OCI-LY7 (cell line): Measurements from ENCODE around the gene ZNF592. TPM values are rescaled to one million over a fixed set of nuclear protein-coding genes. Genes with fewer than 3 reads are reported as not detected.

ENCODE experiments used
- BruUV-seq: library from RNA; stranded (reverse); fragments of 400-500 nt; replicated peaks from 2 replicates; lab custom pipeline; 2021; lab: Mats Ljungman, UMichigan
- CTCF ChIA-PET: fragments of 300-600 bp; sonication (Branson Sonifier 250); formaldehyde crosslinking; loops from one replicate; lab custom pipeline; 2022; ENCODE audit warnings: antibody characterized with exemption; ENCODE audit not compliant: unreplicated experiment; lab: Charles Lee
- POLR2A ChIA-PET: fragments of 300-600 bp; sonication (Branson Sonifier 250); formaldehyde crosslinking; loops from one replicate; lab custom pipeline; 2022; ENCODE audit warnings: antibody characterized with exemption; lab: Charles Lee
- DNase-seq: peaks from one replicate; pipeline ENCODE4 v3.0.0-alpha.2; 2015; ENCODE audit warnings: low spot score
- H2AFZ ChIP-seq: fragments of 200-600 bp; sonication (generic), shearing (Covaris generic); 2 replicates; pipeline ENCODE4 v1.6.1; 2014; ENCODE audit warnings: mild to moderate bottlenecking, antibody characterized with exemption, low read length, moderate library complexity
- H3K27ac ChIP-seq: fragments of 200-600 bp; sonication (generic); 2 replicates; pipeline ENCODE4 v1.5.1; 2014; ENCODE audit warnings: mixed run types, low read depth, mild to moderate bottlenecking, moderate library complexity, low read length, inconsistent platforms; ENCODE audit not compliant: poor library complexity, severe bottlenecking
- H3K36me3 ChIP-seq: fragments of 200-600 bp; sonication (generic); 2 replicates; pipeline ENCODE4 v1.6.1; 2014; ENCODE audit warnings: mild to moderate bottlenecking, antibody characterized with exemption, low read length, moderate library complexity, mixed read lengths; ENCODE audit not compliant: insufficient read depth
- H3K4me1 ChIP-seq: fragments of 200-600 bp; sonication (generic); 2 replicates; pipeline ENCODE4 v1.5.1; 2014; ENCODE audit warnings: mild to moderate bottlenecking, low read length; ENCODE audit not compliant: insufficient read depth, poor library complexity, severe bottlenecking
- H3K4me2 ChIP-seq: fragments of 200-600 bp; sonication (generic); 2 replicates; pipeline ENCODE4 v1.6.1; 2014; ENCODE audit warnings: mild to moderate bottlenecking, low read length
- H3K4me3 ChIP-seq: fragments of 200-600 bp; sonication (generic); 2 replicates; pipeline ENCODE4 v1.5.1; 2014; ENCODE audit warnings: mild to moderate bottlenecking, low read depth, low read length; ENCODE audit not compliant: poor library complexity, severe bottlenecking
- H3K79me2 ChIP-seq: fragments of 200-600 bp; sonication (generic); 2 replicates; pipeline ENCODE4 v1.6.1; 2016; ENCODE audit warnings: low read depth, mild to moderate bottlenecking, low read length, moderate library complexity, mixed read lengths; ENCODE audit not compliant: insufficient read depth
- H3K9me2 ChIP-seq: fragments of 200-600 bp; sonication (generic); 2 replicates; pipeline ENCODE4 v1.6.1; 2016; ENCODE audit warnings: mild to moderate bottlenecking, low read length, mixed read lengths; ENCODE audit not compliant: insufficient read depth
- H3K9me3 ChIP-seq: fragments of 200-600 bp; sonication (generic); 2 replicates; pipeline ENCODE4 v1.6.1; 2014; ENCODE audit warnings: mild to moderate bottlenecking, mixed run types, low read length, mixed read lengths
- H4K20me1 ChIP-seq: fragments of 200-600 bp; sonication (generic); 2 replicates; pipeline ENCODE4 v1.6.1; 2014; ENCODE audit warnings: mild to moderate bottlenecking, antibody characterized with exemption, low read length, moderate library complexity, mixed read lengths; ENCODE audit not compliant: insufficient read depth
- EZH2phosphoT487 ChIP-seq: fragments of 200-600 bp; sonication (generic); IDR thresholded peaks from 2 replicates; pipeline ENCODE4 v1.6.1; 2018; ENCODE audit warnings: low read depth, borderline replicate concordance, mild to moderate bottlenecking, mixed run types, antibody characterized with exemption, low read length, moderate library complexity, mixed read lengths
- intact Hi-C: fragments of 100-400 bp; cut with micrococcal nuclease; formaldehyde crosslinking; loops from one replicate; pipeline ENCODE4 v1.10.0; 2022; ENCODE audit not compliant: unreplicated experiment
- total RNA-seq, 2 experiments: library from RNA; depleted of rRNA in 1 of 2; stranded (reverse); fragments of >200 nt in 1 of 2; shearing (Covaris generic) in 1 of 2; gene quantifications; 2 replicates each; pipeline ENCODE4 v1.2.3, GENCODE V29; 2014 to 2022
- TF ChIP-seq, protein P1 (sequence below): fragments of 200-600 bp; sonication (generic); conservative IDR thresholded peaks from 2 replicates; pipeline ENCODE4 v1.5.1; 2014; ENCODE audit warnings: mild to moderate bottlenecking, antibody characterized with exemption, low read length, moderate library complexity, mixed read lengths

The ZNF592 gene
- total RNA-seq, 2 experiments from 2014 or later: 23.0 to 41.3 TPM

DNA sequence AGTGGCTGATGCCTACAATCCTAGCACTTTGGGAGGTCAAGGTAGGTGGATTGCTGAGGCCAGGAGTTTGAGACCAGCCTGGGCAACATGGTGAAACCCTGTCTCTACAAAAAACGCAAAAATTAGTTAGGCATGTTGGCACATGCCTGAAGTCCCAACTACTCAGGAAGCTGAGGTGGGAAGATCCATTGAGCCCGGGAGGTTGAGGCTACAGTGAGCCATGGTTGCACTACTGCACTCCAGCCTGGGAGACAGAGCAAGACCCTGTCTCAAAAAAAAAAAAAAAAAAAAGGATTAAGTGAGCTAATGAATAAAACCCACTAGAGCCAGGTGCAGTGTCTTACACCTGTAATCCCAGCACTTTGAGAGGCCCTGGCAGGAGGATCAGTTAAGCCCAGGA is 25.8 kb upstream of the ZNF592 start:
- peaks cover 4% of the 10 kb centered on the region; the same call in 1 of the 2 replicates for H3K79me2 ChIP-seq
- intact Hi-C loops: no loop called here
- ChIA-PET POLR2A (interaction anchor here (0.6 to 2.4 kb wide), 6 partner anchors 12 to 684 kb away, joined by 3 to 9 read pairs (median 3); no protein-coding TSS in a partner anchor), CTCF (interaction anchor here (1.1 kb wide), 1 partner anchor 12 kb away, joined by 5 read pairs; no protein-coding TSS in a partner anchor)
- no peaks in the 10 kb centered on the region for H3K36me3 ChIP-seq
- no peak overlapping the region for H3K27ac ChIP-seq
- H3K9me2 ChIP-seq: no peaks in the 10 kb centered on the region
- H3K4me3 ChIP-seq: no peak overlapping the region
- no peaks in the 10 kb centered on the region for H4K20me1 ChIP-seq
- no peak overlapping the region for H3K4me2 ChIP-seq
- H3K9me3 ChIP-seq: no peaks in the 10 kb centered on the region
- H2AFZ ChIP-seq: no peak overlapping the region
- peaks cover 50% of the 10 kb centered on the region for H3K4me1 ChIP-seq
- no peak for TF ChIP-seq EZH2phosphoT487
- TF ChIP-seq, protein P1, sequence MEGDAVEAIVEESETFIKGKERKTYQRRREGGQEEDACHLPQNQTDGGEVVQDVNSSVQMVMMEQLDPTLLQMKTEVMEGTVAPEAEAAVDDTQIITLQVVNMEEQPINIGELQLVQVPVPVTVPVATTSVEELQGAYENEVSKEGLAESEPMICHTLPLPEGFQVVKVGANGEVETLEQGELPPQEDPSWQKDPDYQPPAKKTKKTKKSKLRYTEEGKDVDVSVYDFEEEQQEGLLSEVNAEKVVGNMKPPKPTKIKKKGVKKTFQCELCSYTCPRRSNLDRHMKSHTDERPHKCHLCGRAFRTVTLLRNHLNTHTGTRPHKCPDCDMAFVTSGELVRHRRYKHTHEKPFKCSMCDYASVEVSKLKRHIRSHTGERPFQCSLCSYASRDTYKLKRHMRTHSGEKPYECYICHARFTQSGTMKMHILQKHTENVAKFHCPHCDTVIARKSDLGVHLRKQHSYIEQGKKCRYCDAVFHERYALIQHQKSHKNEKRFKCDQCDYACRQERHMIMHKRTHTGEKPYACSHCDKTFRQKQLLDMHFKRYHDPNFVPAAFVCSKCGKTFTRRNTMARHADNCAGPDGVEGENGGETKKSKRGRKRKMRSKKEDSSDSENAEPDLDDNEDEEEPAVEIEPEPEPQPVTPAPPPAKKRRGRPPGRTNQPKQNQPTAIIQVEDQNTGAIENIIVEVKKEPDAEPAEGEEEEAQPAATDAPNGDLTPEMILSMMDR: no peak
- no TSS peak for BruUV-seq
- DNase-seq: no peak

- intact Hi-C loops: loop anchor here (1.0 kb wide), 1 partner anchor 10 kb away; no protein-coding TSS in a partner anchor
- peak overlapping the region; percentile 8 for H3K4me3 ChIP-seq
- H3K79me2 ChIP-seq: no peaks in the 10 kb centered on the region
These were observed 23.3 kb upstream of the ZNF592 start for GRCh38 chr15:84725001-84725491.

GRCh38 chr15:84727429-84727828 is 21.0 kb upstream of the ZNF592 start:
- Histone ChIP-seq H2AFZ (no peak overlapping the region), H3K9me2 (no peaks in the 10 kb centered on the region), H3K4me1 (peaks cover 52% of the 10 kb centered on the region), H3K79me2 (no peaks in the 10 kb centered on the region), H3K4me2 (no peak overlapping the region), H3K27ac (no peak overlapping the region), H3K9me3 (no peaks in the 10 kb centered on the region), H3K36me3 (no peaks in the 10 kb centered on the region), H4K20me1 (no peaks in the 10 kb centered on the region), H3K4me3 (no peak overlapping the region)
- intact Hi-C loops: no loop called here
- no peak for DNase-seq
- ChIA-PET CTCF (no interaction called here), POLR2A (interaction anchor here (0.6 to 4.2 kb wide), 4 partner anchors 7 to 12 kb away, joined by 3 to 26 read pairs (median 7); partner anchors contain the start of gene SEC11A)
- no peak for TF ChIP-seq EZH2phosphoT487
- TF ChIP-seq, protein P1: no peak
- BruUV-seq: no TSS peak

More at GRCh38 chr15:84725001-84725491, 23.3 kb upstream of the ZNF592 start:
- Histone ChIP-seq H3K4me2 (peak overlapping the region; percentile 65), H3K36me3 (no peaks in the 10 kb centered on the region), H2AFZ (peak overlapping the region; percentile 47; the same call in 1 of the 2 replicates), H4K20me1 (no peaks in the 10 kb centered on the region), H3K9me2 (no peaks in the 10 kb centered on the region), H3K4me1 (peaks cover 58% of the 10 kb centered on the region), H3K27ac (peak overlapping the region; percentile 85), H3K9me3 (no peaks in the 10 kb centered on the region)
- CTCF ChIA-PET: interaction anchor here (0.6 to 1.0 kb wide), 2 partner anchors 9 to 10 kb away, joined by 3 to 5 read pairs; partner anchors contain the start of gene SEC11A
- no TSS peak for BruUV-seq
- TF ChIP-seq EZH2phosphoT487: no peak
- DNase-seq: peak; percentile 80
- POLR2A ChIA-PET: interaction anchor here (0.6 to 4.2 kb wide), 7 partner anchors 8 to 263 kb away, joined by 3 to 26 read pairs (median 4); partner anchors contain the start of gene SEC11A
